Muscle layer of colon (tissue), 2 donors: ENCODE measurements around the gene CRAMP1.
"Not testable (repeated sequence)": the region's sequence is repeated elsewhere in the genome, so short reads cannot be mapped to it uniquely, and the experiment has no call there.

Experiments
- H3K27ac ChIP-seq: one replicate; pipeline ENCODE4 v1.7.0; 2013; ENCODE audit warnings: low read depth, mild to moderate bottlenecking, low read length, moderate library complexity
- H3K27me3 ChIP-seq, 2 donors: one replicate each; pipeline ENCODE4 v1.7.0; 2013; ENCODE audit warnings: low read length in 2 of 2, mild to moderate bottlenecking in 2 of 2; ENCODE audit not compliant: insufficient read depth in 2 of 2, control insufficient read depth in 1 of 2
- H3K36me3 ChIP-seq: one replicate; pipeline ENCODE4 v1.7.0; 2013; ENCODE audit warnings: mild to moderate bottlenecking, low read length; ENCODE audit not compliant: insufficient read depth
- H3K4me1 ChIP-seq: one replicate; pipeline ENCODE4 v1.7.0; 2013; ENCODE audit warnings: mild to moderate bottlenecking, low read length; ENCODE audit not compliant: insufficient read depth
- H3K4me3 ChIP-seq, 2 donors: one replicate each; pipeline ENCODE4 v1.7.0; 2013; ENCODE audit warnings: low read length in 2 of 2, low read depth in 1 of 2, mild to moderate bottlenecking in 1 of 2, moderate library complexity in 1 of 2
- H3K9ac ChIP-seq: one replicate; pipeline ENCODE4 v1.7.0; 2013; ENCODE audit warnings: low read length
- H3K9me3 ChIP-seq: one replicate; pipeline ENCODE4 v1.7.0; 2013; ENCODE audit warnings: mild to moderate bottlenecking, low read length
- donor health status: abdominal sarcoma.
- donor health status: Adenocarcinoma of cecum.

Gene CRAMP1

DNA sequence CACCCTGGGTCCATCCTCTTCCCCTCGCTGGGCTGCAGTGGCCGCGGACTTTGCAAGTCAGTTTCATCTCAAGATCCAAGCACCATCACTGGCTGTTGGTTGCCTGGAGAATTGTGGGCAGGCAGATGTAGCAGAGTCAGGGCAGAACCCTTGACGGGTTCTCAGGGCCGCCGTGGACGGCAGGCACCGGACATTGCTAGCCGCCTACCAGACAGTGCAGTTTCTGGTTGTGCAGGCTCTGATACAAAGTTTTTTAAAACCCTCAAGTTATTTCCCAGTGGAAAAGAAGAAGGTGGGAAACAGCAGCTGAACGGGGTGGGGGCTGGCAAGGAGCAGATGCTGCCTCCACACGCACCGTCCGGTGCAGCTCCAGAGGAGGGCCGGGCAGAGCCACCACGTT lies 97.2 kb downstream of the CRAMP1 start:
- Histone ChIP-seq H3K27me3 (no peaks in the 10 kb centered on the region), H3K27ac (no peak overlapping the region), H3K9me3 (no peaks in the 10 kb centered on the region), H3K36me3 (no peaks in the 10 kb centered on the region), H3K9ac (no peak overlapping the region), H3K4me1 (peaks cover 42% of the 10 kb centered on the region), H3K4me3 (no peak overlapping the region)

DNA sequence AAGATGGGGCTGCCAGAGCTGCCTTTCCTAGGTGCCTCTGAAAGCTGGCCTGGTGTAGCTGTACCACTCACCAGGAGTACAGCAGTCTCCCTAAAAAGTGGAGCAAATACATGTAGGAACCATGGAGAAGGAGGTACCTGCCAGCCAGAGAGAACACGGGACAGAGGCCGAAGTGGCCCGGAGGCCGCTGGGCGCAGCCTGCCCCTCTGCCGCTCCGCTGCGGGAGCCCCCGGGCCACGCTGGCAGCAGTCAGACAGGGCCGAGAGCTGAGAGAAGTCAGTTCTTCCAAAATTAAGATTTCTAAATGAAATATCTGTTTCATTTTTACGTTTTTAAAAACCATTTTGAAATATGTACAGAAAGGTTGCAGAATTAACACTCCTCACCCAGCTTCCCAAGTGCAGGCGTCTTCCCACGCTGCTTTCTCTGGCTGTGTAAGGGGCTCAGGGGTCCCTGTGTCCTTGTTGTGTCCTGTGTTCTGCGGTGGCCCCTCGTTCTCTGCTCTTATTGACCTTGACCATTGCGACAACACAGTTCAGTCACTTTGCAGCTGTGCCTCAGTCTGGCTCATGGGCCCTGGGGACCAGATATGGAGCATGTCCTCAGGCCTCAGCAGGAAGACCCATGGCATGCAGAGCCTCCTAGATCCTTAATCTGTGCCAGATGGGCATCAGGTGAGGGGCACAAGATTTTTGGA lies 98.8 kb downstream of the CRAMP1 start:
- Histone ChIP-seq H3K27me3 (no peaks in the 10 kb centered on the region), H3K36me3 (no peaks in the 10 kb centered on the region), H3K4me1 (peaks cover 42% of the 10 kb centered on the region), H3K9me3 (no peaks in the 10 kb centered on the region), H3K27ac (no peak overlapping the region), H3K9ac (no peak overlapping the region), H3K4me3 (no peak overlapping the region)

DNA sequence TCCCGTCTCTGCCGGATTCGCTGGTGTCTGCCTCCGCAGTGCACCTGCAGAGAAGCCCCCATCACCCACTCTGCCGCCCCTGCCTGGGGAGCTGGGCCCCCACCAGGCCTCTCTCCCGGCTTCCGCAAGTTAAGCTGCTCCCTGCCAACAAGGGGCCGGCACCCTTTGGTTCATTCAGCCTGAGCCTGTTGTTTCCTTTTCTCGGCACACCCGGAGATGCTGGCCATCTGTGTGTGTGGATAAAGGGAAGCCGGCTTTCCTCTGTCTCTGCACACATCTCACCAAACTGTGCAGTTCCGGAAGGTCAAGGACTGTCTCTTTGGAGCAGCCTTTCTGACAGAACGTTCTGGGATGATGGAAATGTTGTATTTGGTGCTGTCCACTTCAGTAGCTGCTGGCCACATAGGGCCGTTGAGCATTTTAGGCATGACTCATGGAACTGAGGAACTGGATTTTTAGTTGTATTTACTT lies 100.7 kb downstream of the CRAMP1 start:
- no peaks in the 10 kb centered on the region for H3K36me3 ChIP-seq
- no peak overlapping the region for H3K27ac ChIP-seq
- H3K9ac ChIP-seq: no peak overlapping the region

DNA sequence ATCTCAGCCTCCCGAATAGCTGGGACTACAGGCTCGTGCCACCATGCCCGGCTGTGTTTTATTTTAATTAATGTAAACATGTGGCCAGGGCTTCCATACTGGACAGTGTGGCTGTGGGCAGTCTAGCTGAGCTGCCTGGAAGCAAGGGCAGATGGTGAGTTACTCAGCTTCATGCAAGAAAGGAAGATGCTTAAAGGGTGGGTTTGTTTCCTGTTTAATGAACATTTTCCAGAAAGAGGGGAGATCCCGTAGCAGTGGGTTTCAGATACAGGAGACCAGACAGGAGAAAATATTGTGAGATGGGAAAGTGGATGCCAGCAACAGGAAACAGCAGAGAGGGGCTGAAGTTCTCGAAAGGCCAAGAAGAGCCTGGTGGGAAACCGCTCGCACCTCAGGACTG lies 101.2 kb downstream of the CRAMP1 start:
- Histone ChIP-seq H3K9ac (no peak overlapping the region), H3K27ac (no peak overlapping the region), H3K27me3 (no peaks in the 10 kb centered on the region), H3K4me3 (no peak overlapping the region), H3K4me1 (peaks cover 31% of the 10 kb centered on the region), H3K9me3 (no peaks in the 10 kb centered on the region), H3K36me3 (no peaks in the 10 kb centered on the region)

More for the DNA sequence above, 100.7 kb downstream of the CRAMP1 start:
- no peaks in the 10 kb centered on the region for H3K27me3 ChIP-seq
- H3K4me3 ChIP-seq: no peak overlapping the region
- peaks cover 36% of the 10 kb centered on the region for H3K4me1 ChIP-seq
- no peaks in the 10 kb centered on the region for H3K9me3 ChIP-seq

DNA sequence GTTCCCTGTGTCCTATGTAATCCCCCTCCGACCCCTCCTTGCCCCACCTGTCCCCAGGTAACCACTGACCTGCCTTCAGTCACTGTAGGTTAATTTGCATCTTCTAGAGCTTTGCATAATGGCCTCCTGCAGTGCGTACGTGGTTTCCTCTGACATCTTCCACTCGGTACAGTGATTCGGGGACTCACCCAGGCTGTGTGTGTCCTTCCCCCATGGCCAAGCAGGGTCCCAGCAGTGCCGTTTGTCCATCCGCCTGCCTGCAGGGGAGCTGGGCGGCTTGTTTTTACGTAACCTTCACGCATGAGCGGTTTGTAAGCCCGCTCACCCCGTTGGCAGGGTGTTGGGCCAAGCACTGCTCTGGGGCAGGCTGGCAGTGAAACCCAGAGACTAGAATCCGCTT lies 101.8 kb downstream of the CRAMP1 start:
- Histone ChIP-seq H3K4me1 (peaks cover 25% of the 10 kb centered on the region), H3K9me3 (no peaks in the 10 kb centered on the region), H3K27ac (no peak overlapping the region), H3K36me3 (no peaks in the 10 kb centered on the region), H3K4me3 (no peak overlapping the region), H3K9ac (no peak overlapping the region), H3K27me3 (no peaks in the 10 kb centered on the region)

DNA sequence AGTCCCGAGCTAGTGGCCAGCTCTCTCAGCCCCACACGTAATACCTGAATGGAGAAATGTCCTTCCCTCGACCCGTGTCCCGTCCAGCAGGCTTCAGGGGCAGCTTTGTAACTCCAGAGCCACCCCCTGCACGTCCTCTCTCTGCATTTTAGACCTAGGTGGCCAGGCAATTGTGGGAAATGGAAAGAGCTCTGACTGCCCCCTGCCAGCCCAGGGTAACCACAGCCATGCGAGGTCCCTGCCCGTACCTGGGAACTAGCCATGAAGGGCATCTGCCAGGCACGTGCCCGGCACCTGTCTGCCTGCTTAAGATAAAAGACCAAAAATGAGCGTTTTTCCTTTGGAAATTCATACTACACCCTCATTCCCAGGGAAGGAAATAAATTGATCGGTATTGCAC lies 103.1 kb downstream of the CRAMP1 start:
- Histone ChIP-seq H3K36me3 (no peaks in the 10 kb centered on the region), H3K4me1 (peaks cover 34% of the 10 kb centered on the region), H3K27ac (no peak overlapping the region), H3K4me3 (no peak overlapping the region), H3K9ac (no peak overlapping the region), H3K27me3 (no peaks in the 10 kb centered on the region), H3K9me3 (no peaks in the 10 kb centered on the region)

DNA sequence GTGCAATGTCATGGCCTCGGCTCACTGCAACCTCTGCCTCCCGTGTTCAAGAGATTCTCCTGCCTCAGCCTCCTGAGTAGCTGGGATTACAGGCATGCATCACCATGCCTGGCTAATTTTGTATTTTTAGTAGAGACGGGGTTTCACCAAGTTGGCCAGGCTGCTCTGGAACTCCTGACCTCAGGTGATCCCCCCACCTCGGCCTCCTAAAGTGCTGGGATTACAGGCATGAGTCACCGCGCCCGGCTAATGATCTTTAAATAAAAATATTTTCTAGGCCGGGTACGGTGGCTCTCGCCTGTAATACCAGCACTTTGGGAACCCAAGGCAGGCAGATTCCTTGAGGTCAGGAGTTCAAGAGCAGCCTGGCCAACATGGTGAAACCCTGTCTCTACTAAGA lies 106.1 kb downstream of the CRAMP1 start:
- not testable (repeated sequence) for H3K27me3 ChIP-seq, H3K4me3 ChIP-seq, H3K36me3 ChIP-seq, H3K27ac ChIP-seq, H3K9me3 ChIP-seq, H3K9ac ChIP-seq
- H3K4me1 ChIP-seq: peaks cover 31% of the 10 kb centered on the region

DNA sequence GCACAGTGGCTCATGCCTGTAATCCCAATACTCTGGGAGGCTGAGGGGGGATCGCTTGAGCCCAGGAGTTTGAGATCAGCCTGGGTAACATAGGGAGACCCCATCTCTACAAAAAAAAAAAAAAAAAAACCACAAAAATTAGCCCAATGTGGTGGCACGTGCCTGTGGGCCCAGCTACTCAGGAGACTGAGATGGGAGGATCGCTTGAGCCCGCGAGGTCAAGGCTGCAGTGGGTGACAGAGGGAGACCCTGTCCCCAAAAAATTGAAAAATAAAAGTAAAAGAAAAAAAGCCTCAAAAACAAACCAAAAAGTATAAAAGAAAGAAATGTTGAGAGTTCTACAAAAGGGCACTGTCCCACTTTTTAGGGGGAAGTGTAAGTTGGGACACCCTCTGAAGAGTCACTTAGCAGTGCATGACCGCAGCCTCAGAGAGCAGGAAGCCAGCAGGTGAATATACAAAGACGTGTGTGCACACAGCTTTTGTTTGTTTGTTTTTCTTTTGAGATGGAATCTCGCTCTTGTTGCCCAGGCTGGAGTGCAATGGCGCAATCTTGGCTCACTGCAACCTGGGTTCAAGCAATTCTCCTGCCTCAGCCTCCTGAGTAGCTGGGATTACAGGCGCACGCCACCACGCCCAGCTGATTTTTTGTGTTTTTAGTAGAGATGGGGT lies 107.5 kb downstream of the CRAMP1 start:
- H3K36me3 ChIP-seq, H3K27me3 ChIP-seq, H3K9ac ChIP-seq, H3K4me3 ChIP-seq, H3K27ac ChIP-seq, H3K9me3 ChIP-seq: not testable (repeated sequence)
- peaks cover 24% of the 10 kb centered on the region for H3K4me1 ChIP-seq

DNA sequence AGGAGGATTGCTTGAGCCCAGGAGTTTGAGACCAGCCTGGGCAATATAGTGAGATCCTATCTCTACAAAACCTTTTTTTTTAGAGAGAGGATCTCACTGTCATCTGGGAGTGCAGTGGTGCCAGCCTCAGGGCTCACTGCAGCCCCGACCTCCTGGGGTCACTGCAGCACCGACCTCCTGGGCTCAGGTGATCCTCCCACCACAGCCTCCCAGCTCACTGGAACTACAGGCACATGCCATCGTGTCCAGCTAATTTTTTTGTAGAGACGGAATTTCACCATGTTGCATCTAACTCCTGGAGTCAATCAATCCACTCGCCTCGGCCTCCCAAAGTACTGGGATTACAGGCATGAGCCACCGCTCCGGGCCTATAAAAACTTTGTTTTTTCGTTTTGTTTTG lies 109.2 kb downstream of the CRAMP1 start:
- Histone ChIP-seq H3K27ac (no peak overlapping the region), H3K27me3 (no peaks in the 10 kb centered on the region), H3K4me3 (no peak overlapping the region), H3K36me3 (peaks cover 14% of the 10 kb centered on the region), H3K4me1 (peaks cover 24% of the 10 kb centered on the region), H3K9ac (no peak overlapping the region), H3K9me3 (no peaks in the 10 kb centered on the region)

DNA sequence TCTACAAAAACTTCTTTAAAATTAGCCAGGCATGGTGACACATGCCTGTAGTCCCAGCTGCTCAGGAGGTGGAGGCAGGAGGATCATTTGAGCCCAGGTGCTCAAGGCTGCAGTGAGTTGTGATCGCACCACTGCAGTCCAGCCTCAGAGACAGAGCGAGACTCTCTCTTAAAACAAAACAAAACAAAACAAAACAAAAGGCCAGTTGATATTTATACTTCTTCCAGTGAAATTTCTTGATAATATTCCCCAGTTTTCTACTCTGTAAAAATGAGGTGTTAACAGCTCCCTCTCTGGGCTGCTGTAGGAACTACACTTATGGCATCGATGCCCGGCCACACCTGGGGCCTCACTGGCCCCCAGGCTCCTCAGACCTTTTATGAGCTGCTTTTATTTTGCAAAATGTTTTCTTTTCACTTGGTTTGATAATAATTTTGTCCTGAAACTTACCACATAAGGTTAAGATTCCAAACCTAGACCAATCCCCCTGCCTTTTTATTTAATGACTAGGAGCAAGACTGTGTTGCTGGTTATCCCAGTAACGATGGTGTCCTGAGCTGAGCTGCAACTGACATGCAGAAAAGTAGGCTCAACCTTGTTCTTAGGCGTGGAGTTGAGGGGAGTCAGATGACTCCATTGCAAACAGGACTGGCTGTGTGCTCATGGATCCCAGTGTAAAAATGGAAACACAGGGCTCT lies 111.4 kb downstream of the CRAMP1 start:
- peaks cover 35% of the 10 kb centered on the region for H3K36me3 ChIP-seq
- H3K9ac ChIP-seq: no peak overlapping the region
- H3K27me3 ChIP-seq: no peaks in the 10 kb centered on the region
- H3K4me3 ChIP-seq: no peak overlapping the region
- no peaks in the 10 kb centered on the region for H3K9me3 ChIP-seq
- H3K27ac ChIP-seq: no peak overlapping the region
- peaks cover 24% of the 10 kb centered on the region for H3K4me1 ChIP-seq

DNA sequence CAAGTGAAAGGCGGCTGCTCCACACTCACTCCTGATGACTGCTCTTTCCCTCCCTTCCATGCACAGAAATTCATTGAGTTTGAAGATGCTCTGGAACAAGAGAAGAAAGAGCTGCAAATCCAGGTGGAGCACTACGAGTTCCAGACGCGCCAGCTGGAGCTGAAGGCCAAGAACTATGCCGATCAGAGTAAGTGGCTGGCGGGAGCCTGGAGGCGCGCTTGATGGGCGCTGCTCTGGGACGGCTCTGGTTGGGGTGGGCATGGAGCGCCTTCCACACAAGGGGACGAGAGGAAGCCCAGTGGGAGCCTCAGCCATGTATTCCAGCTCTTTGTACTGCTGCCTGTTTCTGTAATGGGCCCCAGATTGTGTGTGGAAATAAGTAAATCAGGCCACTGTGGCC lies 112.3 kb downstream of the CRAMP1 start:
- H3K36me3 ChIP-seq: peaks cover 44% of the 10 kb centered on the region
- no peaks in the 10 kb centered on the region for H3K9me3 ChIP-seq
- peaks cover 20% of the 10 kb centered on the region for H3K4me1 ChIP-seq
- H3K9ac ChIP-seq: no peak overlapping the region
- H3K27ac ChIP-seq: no peak overlapping the region
- H3K4me3 ChIP-seq: no peak overlapping the region
- H3K27me3 ChIP-seq: no peaks in the 10 kb centered on the region
